HepG2 (cell line): Measurements from ENCODE around the gene CALY. TPM values are rescaled to one million over a fixed set of nuclear protein-coding genes. Genes with fewer than 3 reads are reported as not detected.

Experiments
- ARNTL ChIP-seq: sonication (generic); formaldehyde crosslinking; IDR thresholded peaks from 2 replicates; pipeline ENCODE4 v1.4.0; 2020; ENCODE audit warnings: mild to moderate bottlenecking, missing genetic modification reagents
- ATF7-NPFF ChIP-seq: sonication (generic); formaldehyde crosslinking; IDR thresholded peaks from 2 replicates; pipeline ENCODE4 v1.8.1; 2023; ENCODE audit warnings: mild to moderate bottlenecking, low read depth, missing genetic modification reagents, moderate library complexity
- BCL3 ChIP-seq: sonication (generic); formaldehyde crosslinking; IDR thresholded peaks from 2 replicates; pipeline ENCODE4 v1.5.1; 2020; ENCODE audit warnings: mild to moderate bottlenecking, missing genetic modification reagents, moderate library complexity
- CBFB ChIP-seq: sonication (generic); formaldehyde crosslinking; IDR thresholded peaks from 2 replicates; pipeline ENCODE4 v1.4.0; 2020; ENCODE audit warnings: missing genetic modification reagents
- CTCF ChIP-seq: sonication (generic); formaldehyde crosslinking; IDR thresholded peaks from 2 replicates; pipeline ENCODE4 v1.5.0; 2020; ENCODE audit warnings: mild to moderate bottlenecking, missing genetic modification reagents, moderate library complexity
- EHMT2 ChIP-seq: fragments of 200-600 bp; sonication (generic); IDR thresholded peaks from 2 replicates; pipeline ENCODE4 v1.7.0; 2017; ENCODE audit warnings: antibody characterized with exemption, low read depth, low read length, borderline replicate concordance
- IRF1 ChIP-seq: sonication (generic); formaldehyde crosslinking; IDR thresholded peaks from 2 replicates; pipeline ENCODE4 v1.4.0; 2020; ENCODE audit warnings: low read depth, mild to moderate bottlenecking, missing genetic modification reagents
- MAF1 ChIP-seq: sonication (generic); formaldehyde crosslinking; IDR thresholded peaks from 2 replicates; pipeline ENCODE4 v1.5.0; 2020; ENCODE audit warnings: missing genetic modification reagents, borderline replicate concordance
- MEIS1 ChIP-seq: sonication (generic); formaldehyde crosslinking; IDR thresholded peaks from 2 replicates; pipeline ENCODE4 v1.9.0; 2021; ENCODE audit warnings: mild to moderate bottlenecking, missing genetic modification reagents, moderate library complexity, borderline replicate concordance
- MTA1 ChIP-seq: sonication (generic); formaldehyde crosslinking; IDR thresholded peaks from 2 replicates; pipeline ENCODE4 v1.4.0; 2020; ENCODE audit warnings: missing genetic modification reagents, mild to moderate bottlenecking, borderline replicate concordance
- NR2F1 ChIP-seq, 2 experiments: fragments of 450-650 bp in 1 of 2; formaldehyde crosslinking in 1 of 2; IDR thresholded peaks; 2 replicates each; pipeline versions ENCODE4 v1.5.0 to v1.6.1; 2016 to 2020; ENCODE audit warnings: mild to moderate bottlenecking in 1 of 2, missing compliant biosample characterization in 1 of 2, missing genetic modification reagents in 1 of 2, moderate library complexity in 1 of 2
- PHF21A ChIP-seq: sonication (generic); formaldehyde crosslinking; IDR thresholded peaks from 2 replicates; pipeline ENCODE4 v1.5.0; 2020; ENCODE audit warnings: mild to moderate bottlenecking, missing genetic modification reagents
- SP1 ChIP-seq, 2 experiments: fragments of 450-650 bp in 1 of 2; sonication (generic) in 1 of 2; formaldehyde crosslinking in 1 of 2; IDR thresholded peaks; 2 replicates each; pipeline versions ENCODE4 v1.4.0 to v1.6.1; 2016 to 2020; ENCODE audit warnings: missing genetic modification reagents in 1 of 2
- SP140L ChIP-seq: sonication (generic); formaldehyde crosslinking; IDR thresholded peaks from 2 replicates; pipeline ENCODE4 v1.4.0; 2020; ENCODE audit warnings: missing genetic modification reagents, borderline replicate concordance
- SP5 ChIP-seq: IDR thresholded peaks from 2 replicates; pipeline ENCODE4 v1.6.1; 2016; ENCODE audit warnings: low read depth, borderline replicate concordance
- THYN1 ChIP-seq: sonication (generic); formaldehyde crosslinking; IDR thresholded peaks from 2 replicates; pipeline ENCODE4 v1.8.1; 2023; ENCODE audit warnings: low read depth, mild to moderate bottlenecking, moderate library complexity, missing genetic modification reagents, borderline replicate concordance
- TMF1 ChIP-seq: sonication (generic); formaldehyde crosslinking; IDR thresholded peaks from 2 replicates; pipeline ENCODE4 v1.8.1; 2022; ENCODE audit warnings: low read depth, missing genetic modification reagents
- ZBTB38 ChIP-seq: sonication (generic); formaldehyde crosslinking; IDR thresholded peaks from 2 replicates; pipeline ENCODE4 v1.5.1; 2020; ENCODE audit warnings: mild to moderate bottlenecking, missing genetic modification reagents
- ZBTB7A ChIP-seq: sonication (generic); formaldehyde crosslinking; IDR thresholded peaks from 2 replicates; pipeline ENCODE4 v1.8.0; 2022; ENCODE audit warnings: mild to moderate bottlenecking, missing genetic modification reagents
- ZFAT ChIP-seq: sonication (generic); formaldehyde crosslinking; conservative IDR thresholded peaks from 2 replicates; pipeline ENCODE4 v1.8.1; 2023; ENCODE audit warnings: missing genetic modification reagents, inconsistent platforms
- ZFP36 ChIP-seq: fragments of 150-350 bp; IDR thresholded peaks from 2 replicates; pipeline ENCODE4 v1.6.1; 2018; ENCODE audit warnings: borderline replicate concordance, low read length, low read depth; ENCODE audit not compliant: partially characterized antibody
- ZNF10 ChIP-seq: sonication (generic); formaldehyde crosslinking; IDR thresholded peaks from 2 replicates; pipeline ENCODE4 v1.4.0; 2020; ENCODE audit warnings: mild to moderate bottlenecking, low read depth, missing genetic modification reagents, borderline replicate concordance
- ZNF274 ChIP-seq: sonication (generic); formaldehyde crosslinking; IDR thresholded peaks from 2 replicates; pipeline ENCODE4 v1.5.1; 2020; ENCODE audit warnings: mild to moderate bottlenecking, missing genetic modification reagents
- ZNF354B ChIP-seq: sonication (generic); formaldehyde crosslinking; IDR thresholded peaks from 2 replicates; pipeline ENCODE4 v1.8.0; 2022; ENCODE audit warnings: mild to moderate bottlenecking, missing genetic modification reagents
- ZNF44 ChIP-seq: sonication (generic); formaldehyde crosslinking; IDR thresholded peaks from 2 replicates; pipeline ENCODE4 v1.5.1; 2020; ENCODE audit warnings: mild to moderate bottlenecking, missing genetic modification reagents
- ZNF580 ChIP-seq: IDR thresholded peaks from 2 replicates; pipeline ENCODE4 v1.6.1; 2016; ENCODE audit warnings: low read depth, borderline replicate concordance
- ZNF772 ChIP-seq: sonication (generic); formaldehyde crosslinking; IDR thresholded peaks from 2 replicates; pipeline ENCODE4 v1.5.0; 2020; ENCODE audit warnings: mild to moderate bottlenecking, missing genetic modification reagents
- ZSCAN25 ChIP-seq: sonication (generic); formaldehyde crosslinking; IDR thresholded peaks from 2 replicates; pipeline ENCODE4 v1.8.0; 2022; ENCODE audit warnings: mild to moderate bottlenecking, missing genetic modification reagents
- polyA plus RNA-seq, 8 experiments: library from polyadenylated mRNA; depleted of rRNA in 3 of 8; stranded (reverse) in 7 of 8; unstranded in 1 of 8; fragments of >200 nt; fragmentation: Illumina TruSeq in 4 of 8; extraction: Trizol in 4 of 8; gene quantifications; 2 replicates each; pipeline versions ENCODE4 v1.2.1 to v1.2.3, GENCODE V29; 2011 to 2016; ENCODE audit warnings: low read depth in 4 of 8, missing spikeins in 1 of 8, mixed read lengths in 1 of 8; ENCODE audit not compliant: insufficient read depth in 1 of 8
- total RNA-seq, 5 experiments: library from RNA; depleted of rRNA; stranded (reverse); fragments of >200 nt; fragmentation: Illumina TruSeq; extraction: Trizol; gene quantifications; 2 replicates each; pipeline ENCODE4 v1.2.3, GENCODE V29; 2016; ENCODE audit warnings: low read depth in 1 of 5

The CALY gene
- total and polyA plus RNA-seq, 2 of the 13 experiments (the other 11 are each of a cell fraction or from before 2014, with no cell fraction given) = 0.08 TPM; not detected in 1

- TF ChIP-seq CTCF (CRISPR knock-in tag) (peak; percentile 23; the same call in 1 of the 2 replicates), ZFP36 (no peak), ZNF274 (CRISPR knock-in tag) (no peak; the same call in 1 of the 2 replicates), TMF1 (no peak), ATF7-NPFF (CRISPR knock-in tag) (no peak), MEIS1 (CRISPR knock-in tag) (no peak), PHF21A (CRISPR knock-in tag) (no peak), ZBTB7A (CRISPR knock-in tag) (no peak), SP5 (no peak), EHMT2 (no peak), THYN1 (CRISPR knock-in tag) (no peak), ARNTL (no peak), SP1 (IDR thresholded peaks at IDR 0.05) (no peak), SP1 (CRISPR knock-in tag; IDR thresholded peaks at IDR 0.05) (0 out of 2 replicates have a peak, but pooled peaks have one; percentile 7), ZBTB38 (CRISPR knock-in tag) (0 out of 2 replicates have a peak, but pooled peaks have one; percentile 5), ZNF772 (CRISPR knock-in tag) (no peak), NR2F1 (CRISPR knock-in tag; IDR thresholded peaks at IDR 0.05) (no peak), MAF1 (CRISPR knock-in tag) (no peak), ZFAT (no peak), CBFB (CRISPR knock-in tag) (no peak), ZNF354B (no peak), ZSCAN25 (CRISPR knock-in tag) (no peak), SP140L (CRISPR knock-in tag) (no peak), ZNF580 (CRISPR knock-in tag) (no peak), BCL3 (CRISPR knock-in tag) (no peak), ZNF44 (CRISPR knock-in tag) (no peak), MTA1 (CRISPR knock-in tag) (no peak), IRF1 (CRISPR knock-in tag) (no peak), ZNF10 (CRISPR knock-in tag) (no peak)
Measured at GRCh38 chr10:133377818-133378250, 41.1 kb upstream of the CALY start (continued).
